OCI-LY7 (cell line): ENCODE results near the gene TAMM41. TPM values are rescaled to one million over a fixed set of nuclear protein-coding genes. Genes with fewer than 3 reads are reported as not detected.
A peak's percentile ranks its signal among the peaks of the same experiment; 100 is the strongest.

Source experiments
- BruUV-seq: library from RNA; stranded (reverse); fragments of 400-500 nt; replicated peaks from 2 replicates; lab custom pipeline; 2021; lab: Mats Ljungman, UMichigan
- CTCF ChIA-PET: fragments of 300-600 bp; sonication (Branson Sonifier 250); formaldehyde crosslinking; loops from one replicate; lab custom pipeline; 2022; ENCODE audit warnings: antibody characterized with exemption; ENCODE audit not compliant: unreplicated experiment; lab: Charles Lee
- POLR2A ChIA-PET: fragments of 300-600 bp; sonication (Branson Sonifier 250); formaldehyde crosslinking; loops from one replicate; lab custom pipeline; 2022; ENCODE audit warnings: antibody characterized with exemption; lab: Charles Lee
- DNase-seq: peaks from one replicate; pipeline ENCODE4 v3.0.0-alpha.2; 2015; ENCODE audit warnings: low spot score
- H2AFZ ChIP-seq: fragments of 200-600 bp; sonication (generic), shearing (Covaris generic); 2 replicates; pipeline ENCODE4 v1.6.1; 2014; ENCODE audit warnings: mild to moderate bottlenecking, antibody characterized with exemption, low read length, moderate library complexity
- H3K27ac ChIP-seq: fragments of 200-600 bp; sonication (generic); 2 replicates; pipeline ENCODE4 v1.5.1; 2014; ENCODE audit warnings: mixed run types, low read depth, mild to moderate bottlenecking, moderate library complexity, low read length, inconsistent platforms; ENCODE audit not compliant: poor library complexity, severe bottlenecking
- H3K36me3 ChIP-seq: fragments of 200-600 bp; sonication (generic); 2 replicates; pipeline ENCODE4 v1.6.1; 2014; ENCODE audit warnings: mild to moderate bottlenecking, antibody characterized with exemption, low read length, moderate library complexity, mixed read lengths; ENCODE audit not compliant: insufficient read depth
- H3K4me1 ChIP-seq: fragments of 200-600 bp; sonication (generic); 2 replicates; pipeline ENCODE4 v1.5.1; 2014; ENCODE audit warnings: mild to moderate bottlenecking, low read length; ENCODE audit not compliant: insufficient read depth, poor library complexity, severe bottlenecking
- H3K4me2 ChIP-seq: fragments of 200-600 bp; sonication (generic); 2 replicates; pipeline ENCODE4 v1.6.1; 2014; ENCODE audit warnings: mild to moderate bottlenecking, low read length
- H3K4me3 ChIP-seq: fragments of 200-600 bp; sonication (generic); 2 replicates; pipeline ENCODE4 v1.5.1; 2014; ENCODE audit warnings: mild to moderate bottlenecking, low read depth, low read length; ENCODE audit not compliant: poor library complexity, severe bottlenecking
- H3K79me2 ChIP-seq: fragments of 200-600 bp; sonication (generic); 2 replicates; pipeline ENCODE4 v1.6.1; 2016; ENCODE audit warnings: low read depth, mild to moderate bottlenecking, low read length, moderate library complexity, mixed read lengths; ENCODE audit not compliant: insufficient read depth
- H3K9me2 ChIP-seq: fragments of 200-600 bp; sonication (generic); 2 replicates; pipeline ENCODE4 v1.6.1; 2016; ENCODE audit warnings: mild to moderate bottlenecking, low read length, mixed read lengths; ENCODE audit not compliant: insufficient read depth
- H3K9me3 ChIP-seq: fragments of 200-600 bp; sonication (generic); 2 replicates; pipeline ENCODE4 v1.6.1; 2014; ENCODE audit warnings: mild to moderate bottlenecking, mixed run types, low read length, mixed read lengths
- H4K20me1 ChIP-seq: fragments of 200-600 bp; sonication (generic); 2 replicates; pipeline ENCODE4 v1.6.1; 2014; ENCODE audit warnings: mild to moderate bottlenecking, antibody characterized with exemption, low read length, moderate library complexity, mixed read lengths; ENCODE audit not compliant: insufficient read depth
- CTCF ChIP-seq: fragments of 200-600 bp; sonication (generic); conservative IDR thresholded peaks from 2 replicates; pipeline ENCODE4 v1.5.1; 2014; ENCODE audit warnings: mild to moderate bottlenecking, antibody characterized with exemption, low read length, moderate library complexity, mixed read lengths
- EZH2phosphoT487 ChIP-seq: fragments of 200-600 bp; sonication (generic); IDR thresholded peaks from 2 replicates; pipeline ENCODE4 v1.6.1; 2018; ENCODE audit warnings: low read depth, borderline replicate concordance, mild to moderate bottlenecking, mixed run types, antibody characterized with exemption, low read length, moderate library complexity, mixed read lengths
- intact Hi-C: fragments of 100-400 bp; cut with micrococcal nuclease; formaldehyde crosslinking; loops from one replicate; pipeline ENCODE4 v1.10.0; 2022; ENCODE audit not compliant: unreplicated experiment
- total RNA-seq, 2 experiments: library from RNA; depleted of rRNA in 1 of 2; stranded (reverse); fragments of >200 nt in 1 of 2; shearing (Covaris generic) in 1 of 2; gene quantifications; 2 replicates each; pipeline ENCODE4 v1.2.3, GENCODE V29; 2014 to 2022

Gene TAMM41
- total RNA-seq, 2 experiments from 2014 or later: 14.6 to 47.9 TPM

- Histone ChIP-seq H2AFZ (no peak overlapping the region), H3K79me2 (peaks cover 16% of the 10 kb centered on the region), H3K27ac (no peak overlapping the region), H3K4me1 (peaks cover 4% of the 10 kb centered on the region), H3K4me2 (no peak overlapping the region), H3K4me3 (no peak overlapping the region), H3K9me2 (no peaks in the 10 kb centered on the region), H3K9me3 (peaks cover 8% of the 10 kb centered on the region; the same call in 1 of the 2 replicates), H3K36me3 (no peaks in the 10 kb centered on the region), H4K20me1 (peaks cover 3% of the 10 kb centered on the region; the same call in 1 of the 2 replicates)
- no peak for TF ChIP-seq CTCF
- no peak for TF ChIP-seq EZH2phosphoT487
- ChIA-PET POLR2A (no interaction called here), CTCF (no interaction called here)
- no peak for DNase-seq
- BruUV-seq: no TSS peak
- intact Hi-C loops: no loop called here
These were observed 3.3 kb upstream of the TAMM41 start for GRCh38 chr3:11850003-11850402.

- H3K9me2 ChIP-seq: no peaks in the 10 kb centered on the region
- H3K27ac ChIP-seq: no peak overlapping the region
- TF ChIP-seq CTCF: no peak
- no peak for TF ChIP-seq EZH2phosphoT487
- H3K4me3 ChIP-seq: no peak overlapping the region
- ChIA-PET POLR2A (no interaction called here), CTCF (no interaction called here)
- H3K79me2 ChIP-seq: peaks cover 26% of the 10 kb centered on the region
- peaks cover 7% of the 10 kb centered on the region; the same call in 1 of the 2 replicates for H4K20me1 ChIP-seq
- peaks cover 18% of the 10 kb centered on the region for H3K36me3 ChIP-seq
- BruUV-seq: no TSS peak
- H3K9me3 ChIP-seq: no peaks in the 10 kb centered on the region
- DNase-seq: peak; percentile 9
- peaks cover 6% of the 10 kb centered on the region for H3K4me1 ChIP-seq
- no peak overlapping the region for H3K4me2 ChIP-seq
- peak overlapping the region; percentile 34; the same call in 1 of the 2 replicates for H2AFZ ChIP-seq
- intact Hi-C loops: loop anchor here (5.0 kb wide), 1 partner anchor 635 kb away; the partner anchor contains the start of gene TSEN2
These were observed 922 bp upstream of the TAMM41 start for GRCh38 chr3:11847607-11848006.

- TSS peak; percentile 63 for BruUV-seq
- peaks cover 38% of the 10 kb centered on the region for H3K36me3 ChIP-seq
- H3K79me2 ChIP-seq: peaks cover 26% of the 10 kb centered on the region
- H4K20me1 ChIP-seq: peaks cover 7% of the 10 kb centered on the region; the same call in 1 of the 2 replicates
- 0 out of 2 replicates have a peak, but pooled peaks cover 2% of the 10 kb centered on the region for H3K9me3 ChIP-seq
- intact Hi-C loops: loop anchor here (5.0 kb wide), 1 partner anchor 637 kb away; the partner anchor contains the start of gene TSEN2
- H3K27ac ChIP-seq: peak overlapping the region; percentile 14
- DNase-seq: peak; percentile 41
- H3K4me2 ChIP-seq: peak overlapping the region; percentile 63
- H3K4me1 ChIP-seq: peaks cover 6% of the 10 kb centered on the region
- no peaks in the 10 kb centered on the region for H3K9me2 ChIP-seq
- ChIA-PET CTCF (no interaction called here), POLR2A (interaction anchor here (1.1 kb wide), 1 partner anchor 12 kb away, joined by 3 read pairs; no protein-coding TSS in a partner anchor)
- TF ChIP-seq CTCF (no peak), EZH2phosphoT487 (no peak)
- H3K4me3 ChIP-seq: peak overlapping the region; percentile 87
- H2AFZ ChIP-seq: peak overlapping the region; percentile 47; the same call in 1 of the 2 replicates
These were observed 1.0 kb downstream of the TAMM41 start for GRCh38 chr3:11845651-11846050.
